ENCODE results near the gene TRAT1.

DNA sequence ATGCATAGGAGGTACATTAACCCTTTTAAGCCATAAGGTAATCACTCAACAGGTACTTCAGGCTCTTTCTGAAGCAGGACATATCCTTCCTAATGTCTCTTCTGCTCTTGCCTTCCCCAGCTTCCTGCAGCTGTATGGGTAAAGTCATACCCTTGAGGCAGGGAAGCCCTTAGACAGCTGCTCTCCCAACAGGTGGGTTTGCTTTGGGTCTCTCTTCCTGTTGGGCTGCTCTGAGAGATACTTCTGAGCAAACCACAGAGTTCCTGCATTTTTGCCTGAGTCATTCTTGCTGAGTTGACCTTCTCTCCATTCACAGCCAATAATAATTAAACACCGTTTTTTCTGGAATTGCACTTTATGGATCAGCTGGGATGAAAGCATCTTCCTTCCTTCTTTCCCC, 2.0 kb upstream of the TRAT1 start:
- TF ChIP-seq CTCF (IDR thresholded peaks at IDR 0.05) (no peak), POLR2A (IDR thresholded peaks at IDR 0.05) (no peak)
